HG03097 (cell line): ENCODE measurements around the gene MROH7.
A peak's percentile ranks its signal among the peaks of the same experiment; 100 is the strongest.

Experiments
- ATAC-seq: cut with Tn5 transposase; IDR thresholded peaks from one replicate; pipeline ENCODE4 v1.9.1; 2021; ENCODE audit not compliant: unreplicated experiment, low FRiP score

Gene MROH7

DNA sequence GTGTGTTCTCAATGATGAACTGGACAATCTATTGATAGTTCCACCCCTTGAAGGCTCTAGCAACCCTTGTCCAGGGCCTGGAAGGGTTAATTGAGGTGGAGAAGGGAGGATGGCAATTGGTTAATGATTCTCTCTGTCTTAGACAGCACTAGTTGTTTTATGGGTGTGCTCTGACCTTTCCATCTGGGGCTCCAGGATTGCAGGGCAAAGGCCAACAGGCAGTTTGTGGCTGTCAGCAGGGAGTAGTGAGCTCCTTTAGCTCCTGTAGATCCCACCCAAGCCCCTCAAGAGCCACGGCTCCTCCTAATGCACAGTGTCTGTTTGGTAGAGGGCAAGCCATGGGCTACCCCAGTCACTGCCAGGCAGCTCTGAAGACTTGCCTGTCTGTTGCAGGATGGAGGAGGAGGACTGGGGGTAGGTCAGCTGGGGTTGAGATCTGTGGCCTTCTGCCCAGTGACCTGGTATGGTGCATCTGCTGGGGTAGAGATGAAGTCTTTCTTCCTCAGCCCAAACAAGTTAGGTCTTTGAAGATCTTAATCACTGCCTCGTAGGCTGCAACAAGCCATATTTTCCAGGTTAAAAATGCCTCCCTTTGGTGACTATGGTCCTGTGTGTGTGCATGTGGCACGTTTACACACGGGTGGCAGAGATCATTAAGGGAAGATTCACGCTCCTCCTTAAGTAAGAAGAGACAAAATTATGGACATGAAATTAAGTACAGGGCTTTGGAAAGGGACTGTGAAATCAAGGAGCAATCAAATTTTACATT, 7.7 kb downstream of the MROH7 start:
- ATAC-seq, result no peak

GRCh38 chr1:54649921-54650320, 8.3 kb downstream of the MROH7 start:
- no peak for ATAC-seq

- no peak for ATAC-seq
Measured at GRCh38 chr1:54650417-54650816, 8.8 kb downstream of the MROH7 start.

- ATAC-seq, result no peak
Measured at GRCh38 chr1:54651608-54652007, 10.0 kb downstream of the MROH7 start.

DNA sequence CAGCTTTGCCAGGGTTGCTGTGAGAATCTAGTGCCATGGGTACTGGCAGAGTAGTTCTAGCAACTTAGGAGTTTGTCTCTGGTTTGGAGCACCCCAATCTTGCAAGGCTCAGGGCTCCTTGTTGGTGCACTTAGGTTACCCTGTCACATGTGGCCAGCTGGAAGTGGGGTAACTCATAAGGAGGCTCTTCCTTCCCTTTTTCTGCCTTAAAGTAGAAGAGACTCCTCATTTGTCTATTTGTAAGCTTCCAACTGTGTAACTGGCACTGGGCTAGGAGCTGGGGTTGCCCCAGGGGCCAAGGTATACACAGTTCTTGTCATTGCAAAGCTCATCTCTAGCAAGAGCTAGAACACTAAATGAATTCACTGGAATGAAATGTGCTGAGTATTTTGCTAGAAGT, 10.6 kb downstream of the MROH7 start:
- no peak for ATAC-seq

- ATAC-seq, result no peak
Measured at GRCh38 chr1:54653036-54653435, 11.4 kb downstream of the MROH7 start.

GRCh38 chr1:54658164-54658913, 16.8 kb downstream of the MROH7 start:
- no peak for ATAC-seq

DNA sequence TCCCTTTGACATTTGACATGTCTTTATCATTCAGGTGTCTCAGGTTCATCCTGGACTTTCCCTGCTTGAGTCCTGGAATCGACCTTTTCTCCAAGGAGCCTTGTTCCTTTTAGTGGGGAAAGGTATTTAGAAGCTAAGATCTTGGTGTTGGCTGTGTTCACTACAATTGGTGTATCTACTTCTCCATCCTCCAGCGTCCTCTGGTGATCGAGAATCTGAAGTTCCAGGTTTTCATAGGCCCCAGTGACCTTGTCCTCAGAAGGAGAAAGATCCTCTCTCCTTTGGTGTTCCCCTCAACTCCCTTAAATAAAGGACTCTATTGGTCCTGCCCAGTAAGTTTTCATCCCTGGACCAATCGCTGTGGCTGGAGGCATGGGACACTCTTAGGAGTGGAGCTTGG, 22.1 kb downstream of the MROH7 start:
- ATAC-seq, result no peak

DNA sequence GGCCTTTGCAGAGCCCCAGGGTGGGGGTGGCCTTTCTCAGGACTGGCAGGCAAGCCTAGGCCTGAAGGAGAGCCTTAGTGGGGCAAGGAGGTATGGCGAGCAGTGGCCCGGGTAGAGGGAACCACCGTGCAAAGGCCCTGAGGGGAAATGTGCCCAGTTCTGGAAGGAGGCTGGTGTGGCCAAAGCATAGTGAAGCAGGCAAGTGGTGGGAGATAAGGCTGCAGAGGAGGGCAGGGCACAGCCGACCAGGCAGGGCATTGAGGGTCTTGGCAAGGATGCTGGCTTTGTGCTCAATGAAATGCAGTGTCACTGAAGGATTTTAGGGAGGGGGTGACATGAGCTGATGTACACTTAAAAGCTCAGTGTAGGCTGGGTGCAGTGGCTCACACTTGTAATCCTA, 22.8 kb downstream of the MROH7 start:
- ATAC-seq, result no peak

DNA sequence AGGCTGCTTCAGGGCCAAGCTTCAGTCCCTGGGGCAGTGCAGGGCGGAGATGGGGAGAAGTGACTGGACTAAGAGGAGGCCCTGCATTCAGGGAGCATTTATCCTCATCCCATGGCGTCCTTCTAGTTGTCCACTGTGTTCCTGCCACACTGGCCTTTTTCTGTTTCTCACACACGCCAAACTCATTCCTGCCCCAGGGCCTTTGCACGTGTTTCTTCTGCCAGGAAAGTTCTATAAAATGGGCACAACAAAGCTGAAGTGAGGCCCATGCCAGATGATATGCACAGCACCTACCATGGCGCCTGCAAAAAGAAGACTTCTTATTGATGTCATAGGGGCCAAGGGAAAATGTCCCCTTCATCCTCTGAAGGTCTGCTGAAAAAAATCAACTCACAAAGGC, 24.3 kb downstream of the MROH7 start:
- ATAC-seq, result no peak

DNA sequence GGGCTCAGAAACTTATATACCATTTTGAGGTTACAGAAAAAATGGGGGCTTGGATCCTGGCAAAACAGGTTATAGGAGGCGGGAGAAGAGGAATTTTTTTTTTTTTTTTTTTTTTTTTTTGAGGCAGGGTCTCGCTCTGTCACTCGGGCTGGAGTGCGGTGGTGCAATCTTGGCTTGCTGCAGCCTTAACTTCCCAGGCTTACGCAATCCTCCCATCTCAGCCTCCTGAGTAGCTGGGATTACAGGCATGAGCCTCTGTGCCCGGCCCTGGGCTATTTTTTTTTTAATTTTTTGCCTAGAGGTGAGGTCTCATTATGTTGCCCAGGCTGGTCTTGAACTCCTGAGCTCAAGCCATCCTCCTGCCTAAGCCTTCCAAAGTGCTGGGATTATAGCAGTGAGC, 24.7 kb downstream of the MROH7 start:
- no peak for ATAC-seq

DNA sequence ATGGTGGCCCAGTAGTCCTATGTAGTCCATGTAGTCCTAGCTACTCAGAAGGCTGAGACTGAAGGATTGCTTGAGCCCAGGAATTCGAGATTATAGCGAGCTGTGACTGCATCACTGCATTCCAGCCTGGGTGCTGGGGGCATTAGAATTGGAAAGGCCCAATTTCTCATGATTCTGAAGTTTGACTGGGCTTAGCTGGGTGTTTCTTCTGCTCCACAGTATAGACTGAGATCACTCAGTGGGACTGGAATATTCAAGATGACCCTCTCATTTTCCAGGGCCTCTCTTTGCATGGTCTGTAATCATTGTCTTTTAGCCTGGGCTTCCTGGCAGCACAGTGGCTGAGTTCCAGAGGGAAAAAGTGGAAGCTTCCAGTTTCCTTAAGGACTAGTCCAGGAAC, 26.2 kb downstream of the MROH7 start:
- ATAC-seq, result no peak

GRCh38 chr1:54668567-54668966, 27.0 kb downstream of the MROH7 start:
- ATAC-seq, result no peak

GRCh38 chr1:54671985-54672608, 30.5 kb downstream of the MROH7 start:
- ATAC-seq, result peak; percentile 73

DNA sequence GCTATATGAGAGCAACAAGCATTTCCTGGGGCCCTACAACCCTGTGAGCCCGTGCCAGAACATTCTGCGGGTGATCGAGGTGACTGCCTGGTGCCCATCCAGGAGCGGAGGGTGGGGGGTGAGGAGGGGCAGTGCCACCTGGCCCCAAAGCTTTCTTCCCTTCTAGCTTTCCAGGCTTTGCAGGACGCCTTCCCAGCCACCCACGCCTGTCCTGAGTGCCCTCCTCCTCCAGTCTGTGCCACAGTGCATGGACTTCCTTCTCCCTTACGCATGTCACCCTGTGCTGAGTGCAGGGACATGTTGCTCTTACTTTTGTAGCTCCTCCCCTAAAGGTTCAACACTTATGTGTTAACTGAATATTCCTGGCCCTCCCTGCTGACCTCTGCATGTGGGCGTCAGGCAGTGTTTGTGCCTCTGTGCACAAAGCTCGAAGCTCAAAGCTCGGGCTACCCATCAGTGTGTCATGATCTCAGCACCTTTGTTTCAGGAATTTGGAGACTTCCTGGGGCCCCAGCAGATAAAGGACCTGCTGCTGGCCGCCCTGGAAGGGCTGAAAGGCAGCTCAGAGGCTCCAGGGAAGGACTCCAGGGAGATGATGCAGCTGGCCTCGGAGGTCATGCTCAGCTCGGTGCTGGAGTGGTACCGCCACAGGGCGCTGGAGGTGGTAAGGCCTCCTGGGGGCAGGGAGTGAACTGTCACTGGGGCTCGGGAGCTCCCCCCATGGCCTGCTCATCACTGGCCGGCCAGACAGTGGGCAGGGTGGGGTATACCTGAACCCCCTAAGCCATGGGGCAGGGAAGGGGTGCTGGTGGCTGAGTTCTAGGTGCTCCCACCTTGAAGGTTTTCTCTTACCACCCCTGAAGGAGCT, 37.4 kb downstream of the MROH7 start:
- no peak for ATAC-seq

DNA sequence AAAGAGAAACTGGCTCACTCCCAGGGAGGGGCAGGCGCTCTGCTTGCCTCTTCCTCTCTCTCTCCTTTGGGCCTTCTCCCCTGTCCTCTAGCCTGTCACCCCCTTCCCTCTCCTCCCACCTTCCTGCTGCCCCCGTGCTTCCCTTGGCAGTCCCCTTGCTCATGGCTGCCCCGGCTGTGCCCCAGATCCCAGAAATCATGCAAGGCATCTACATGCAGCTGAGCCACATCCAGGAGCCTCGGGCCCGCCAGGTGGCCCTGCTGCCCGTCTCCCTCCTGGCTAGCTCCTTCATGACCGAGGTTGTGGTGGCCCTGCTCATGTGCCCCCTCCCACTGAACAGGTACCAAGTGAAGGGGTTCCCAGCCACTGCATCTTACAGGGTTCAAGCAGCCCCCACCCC, 38.1 kb downstream of the MROH7 start:
- ATAC-seq, result no peak

DNA sequence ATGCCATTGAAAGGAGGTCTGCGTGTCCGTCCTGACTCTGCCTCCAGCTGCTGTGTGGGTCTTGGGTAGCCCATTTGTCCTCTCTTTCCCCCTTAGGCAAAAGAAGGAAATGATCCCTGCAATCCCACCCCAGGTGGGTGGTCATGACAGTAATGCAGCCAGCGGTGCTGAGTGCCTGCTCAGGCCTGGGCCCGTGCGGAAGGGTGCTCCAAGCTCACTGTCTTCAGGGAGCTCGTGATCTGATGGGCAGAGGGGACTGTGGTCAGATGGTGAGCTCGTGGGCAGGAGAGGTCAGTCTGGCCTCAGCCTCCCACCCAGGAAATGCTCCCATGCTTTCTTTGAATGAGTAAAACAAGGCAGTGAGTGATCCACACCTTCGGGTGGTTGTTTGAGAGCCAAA, 38.8 kb downstream of the MROH7 start:
- no peak for ATAC-seq

DNA sequence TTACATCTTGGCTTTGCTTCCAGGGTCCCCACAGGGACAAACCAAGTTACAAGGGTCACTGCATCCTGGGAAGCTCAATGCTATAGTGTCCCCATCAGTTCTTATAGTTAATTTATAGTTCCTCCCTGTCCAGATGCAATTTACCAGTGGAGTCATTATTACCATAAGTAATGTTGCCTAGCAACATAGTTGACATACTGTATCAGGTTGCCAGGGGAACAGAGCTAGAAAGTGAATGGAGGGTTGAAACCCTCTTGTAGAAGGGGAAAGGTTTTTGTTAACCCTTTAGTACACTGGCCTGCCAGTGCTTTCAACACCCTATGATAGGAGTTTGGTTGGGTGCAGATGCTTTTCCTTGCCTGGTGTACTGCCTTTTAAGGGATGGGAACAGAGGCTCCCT, 39.8 kb downstream of the MROH7 start:
- no peak for ATAC-seq

- no peak for ATAC-seq
Measured at GRCh38 chr1:54683453-54683852, 41.9 kb downstream of the MROH7 start.

DNA sequence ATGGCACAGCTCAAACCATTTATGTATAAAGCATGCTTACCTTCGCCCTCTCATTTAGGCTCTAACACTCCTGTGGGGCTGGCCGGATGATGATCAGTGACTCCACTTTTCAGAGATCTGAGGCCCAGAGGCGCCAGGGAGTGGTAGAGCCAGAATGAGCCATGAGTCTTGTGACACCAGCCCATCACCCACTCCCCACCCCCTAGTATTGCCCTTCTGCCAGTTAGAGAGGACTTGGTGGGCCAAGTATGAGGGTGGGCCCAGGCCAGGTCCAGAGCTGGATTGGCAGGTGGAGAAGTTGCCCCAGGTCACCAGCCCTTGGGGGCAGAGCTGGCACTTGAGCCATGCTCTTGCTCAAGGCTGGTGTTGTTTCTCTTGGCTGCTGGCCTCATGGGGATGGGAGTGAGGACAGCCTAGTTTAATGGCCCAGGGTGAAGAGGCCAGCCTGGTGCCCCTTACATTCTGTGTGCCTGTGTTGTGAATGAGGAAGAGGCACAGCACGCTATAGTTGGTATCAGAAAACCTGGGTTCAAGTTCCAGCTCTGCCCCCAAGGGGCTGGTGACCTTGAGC, 43.8 kb downstream of the MROH7 start:
- no peak for ATAC-seq
